Measurements from ENCODE around the gene NPDC1.

Gene NPDC1

GRCh38 chr9:137039611-137040366 lies 6.2 kb downstream of the NPDC1 start:
- no peak overlapping the region for H3K27ac ChIP-seq
- TF ChIP-seq ZFX (IDR thresholded peaks at IDR 0.05) (no peak), CTCF (conservative IDR thresholded peaks at IDR 0.05) (no peak)

GRCh38 chr9:137038916-137039315 lies 7.1 kb downstream of the NPDC1 start:
- TF ChIP-seq CTCF (conservative IDR thresholded peaks at IDR 0.05): no peak
- no peak for TF ChIP-seq ZFX (IDR thresholded peaks at IDR 0.05)

DNA sequence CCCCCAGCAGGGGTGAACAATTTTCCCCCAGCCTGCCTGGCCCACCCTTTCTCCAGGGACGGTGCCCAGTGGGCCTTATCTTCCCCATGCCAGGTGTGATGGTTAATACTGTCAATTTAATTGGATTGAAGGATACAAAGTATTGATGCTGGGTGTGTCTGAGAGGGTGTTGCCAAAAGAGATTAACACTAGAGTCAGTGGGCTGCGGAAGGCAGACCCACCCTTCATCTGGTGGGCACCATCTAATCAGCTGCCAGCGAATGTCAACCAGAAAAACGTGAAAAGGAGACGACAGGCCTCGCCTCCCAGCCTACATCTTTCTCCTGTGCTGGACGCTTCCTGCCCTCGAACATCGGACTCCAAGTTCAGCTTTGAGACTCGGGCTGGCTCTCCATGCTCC lies 8.5 kb downstream of the NPDC1 start:
- no peak for TF ChIP-seq CTCF (conservative IDR thresholded peaks at IDR 0.05)
- no peak for TF ChIP-seq ZFX (IDR thresholded peaks at IDR 0.05)
- H3K27ac ChIP-seq: no peak overlapping the region

More at GRCh38 chr9:137038916-137039315, 7.1 kb downstream of the NPDC1 start:
- H3K27ac ChIP-seq: no peak overlapping the region

- TF ChIP-seq ZFX (IDR thresholded peaks at IDR 0.05) (no peak), CTCF (conservative IDR thresholded peaks at IDR 0.05) (no peak)
Observed at GRCh38 chr9:137037035-137037434, 8.9 kb downstream of the NPDC1 start.

DNA sequence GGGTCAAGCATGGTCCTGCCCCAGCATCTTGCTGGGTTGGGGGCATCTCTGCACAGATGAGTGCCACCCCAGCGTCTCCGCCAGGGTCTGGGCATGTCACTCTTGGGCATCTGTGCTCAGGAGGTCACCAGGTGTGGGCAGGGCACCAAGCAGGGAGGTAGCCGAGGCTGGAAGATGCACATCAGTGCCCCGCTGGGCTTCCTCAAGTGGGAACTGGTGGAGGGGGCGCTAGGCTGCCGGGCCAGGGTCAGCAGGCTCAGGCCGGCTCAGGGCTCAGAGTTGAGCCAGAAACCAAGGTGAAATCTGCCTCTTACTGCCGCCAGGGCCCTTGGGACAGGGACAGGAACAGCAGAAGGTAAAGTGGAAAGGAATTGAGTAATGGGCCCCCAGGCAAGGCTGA lies 10.0 kb downstream of the NPDC1 start:
- no peak for TF ChIP-seq ZFX (IDR thresholded peaks at IDR 0.05)
- no peak for TF ChIP-seq CTCF (conservative IDR thresholded peaks at IDR 0.05)
- no peak overlapping the region; the same call in 1 of the 2 replicates for H3K27ac ChIP-seq

More at GRCh38 chr9:137037035-137037434, 8.9 kb downstream of the NPDC1 start:
- no peak overlapping the region for H3K27ac ChIP-seq

GRCh38 chr9:137035507-137035834 lies 10.5 kb downstream of the NPDC1 start:
- TF ChIP-seq ZFX (IDR thresholded peaks at IDR 0.05) (no peak), CTCF (conservative IDR thresholded peaks at IDR 0.05) (peak; percentile 82)
- peak overlapping the region; percentile 58 for H3K27ac ChIP-seq

- peak overlapping the region; percentile 58 for H3K27ac ChIP-seq
- TF ChIP-seq ZFX (IDR thresholded peaks at IDR 0.05) (no peak), CTCF (conservative IDR thresholded peaks at IDR 0.05) (peak; percentile 96)
Observed at GRCh38 chr9:137034709-137035506, 11.1 kb downstream of the NPDC1 start.

Data from C4-2B (cell line).